Measurements from ENCODE around the gene C17orf114.

The C17orf114 gene

DNA sequence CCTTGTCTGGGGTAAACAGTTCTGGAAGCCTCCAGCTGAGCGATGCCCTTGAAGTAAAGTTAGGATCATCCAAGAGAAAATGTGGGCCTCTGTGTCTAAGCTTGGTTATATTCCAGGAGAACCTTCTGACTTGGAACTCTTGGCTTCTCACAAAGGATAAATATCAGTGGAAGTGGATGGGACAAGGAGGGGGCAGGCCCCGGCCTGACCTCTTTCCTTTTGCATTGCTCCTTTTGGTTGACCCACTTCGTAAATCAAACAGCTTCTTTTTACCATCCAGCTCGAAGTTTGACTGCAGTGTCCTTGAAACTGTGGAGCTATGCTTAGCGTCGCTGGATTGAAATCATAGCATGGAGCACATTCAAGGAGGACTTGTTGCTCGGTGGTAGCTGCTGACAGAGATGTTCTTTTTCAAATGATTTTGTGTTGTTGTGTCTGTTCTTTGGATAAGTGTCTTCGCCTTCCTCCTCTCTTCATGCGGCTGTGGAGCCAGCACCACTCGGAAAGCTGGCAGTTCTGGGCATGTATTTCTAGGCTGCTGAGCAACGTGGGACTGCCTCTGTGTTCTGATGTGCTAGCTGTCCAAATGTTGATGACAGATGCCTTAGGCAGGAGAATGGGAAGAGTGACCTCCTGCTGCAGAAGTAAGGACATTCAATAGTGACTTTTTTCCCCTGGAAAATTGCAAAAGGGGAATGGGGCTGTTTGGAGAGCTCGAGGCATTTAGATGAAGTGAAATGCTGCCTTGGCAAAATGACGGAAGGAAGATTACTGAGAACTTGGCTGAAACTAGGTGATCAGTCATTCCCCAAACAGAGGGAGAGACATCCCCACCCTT, 35.6 kb upstream of the C17orf114 start:
- Histone ChIP-seq H3K9me3 (no peaks in the 10 kb centered on the region), H3K4me1 (peaks cover 30% of the 10 kb centered on the region), H3K4me3 (no peak overlapping the region), H3K27ac (peak overlapping the region; percentile 18), H3K36me3 (ENCODE audit: insufficient read depth in 1 of 2, low read depth in 1 of 2) (no peaks in the 10 kb centered on the region), H3K27me3 (ENCODE audit: insufficient read depth in 3 of 3, low read length in 2 of 3) (no peaks in the 10 kb centered on the region)
- DNase-seq, result no peak
- 43 to 56% (median 45%) methylated on average over 13 of the region's 13 CpGs for WGBS, 3 donors
- no peak for ATAC-seq
- intact Hi-C loops (cut with DNase I), result loop anchor here (5.0 to 10.0 kb wide), 2 partner anchors 40 to 47 kb away; partner anchors contain the start of gene PSMB6 (in 1 of the 2)
- TF ChIP-seq, protein P1, sequence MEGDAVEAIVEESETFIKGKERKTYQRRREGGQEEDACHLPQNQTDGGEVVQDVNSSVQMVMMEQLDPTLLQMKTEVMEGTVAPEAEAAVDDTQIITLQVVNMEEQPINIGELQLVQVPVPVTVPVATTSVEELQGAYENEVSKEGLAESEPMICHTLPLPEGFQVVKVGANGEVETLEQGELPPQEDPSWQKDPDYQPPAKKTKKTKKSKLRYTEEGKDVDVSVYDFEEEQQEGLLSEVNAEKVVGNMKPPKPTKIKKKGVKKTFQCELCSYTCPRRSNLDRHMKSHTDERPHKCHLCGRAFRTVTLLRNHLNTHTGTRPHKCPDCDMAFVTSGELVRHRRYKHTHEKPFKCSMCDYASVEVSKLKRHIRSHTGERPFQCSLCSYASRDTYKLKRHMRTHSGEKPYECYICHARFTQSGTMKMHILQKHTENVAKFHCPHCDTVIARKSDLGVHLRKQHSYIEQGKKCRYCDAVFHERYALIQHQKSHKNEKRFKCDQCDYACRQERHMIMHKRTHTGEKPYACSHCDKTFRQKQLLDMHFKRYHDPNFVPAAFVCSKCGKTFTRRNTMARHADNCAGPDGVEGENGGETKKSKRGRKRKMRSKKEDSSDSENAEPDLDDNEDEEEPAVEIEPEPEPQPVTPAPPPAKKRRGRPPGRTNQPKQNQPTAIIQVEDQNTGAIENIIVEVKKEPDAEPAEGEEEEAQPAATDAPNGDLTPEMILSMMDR (IDR thresholded peaks at IDR 0.05), result no peak

DNA sequence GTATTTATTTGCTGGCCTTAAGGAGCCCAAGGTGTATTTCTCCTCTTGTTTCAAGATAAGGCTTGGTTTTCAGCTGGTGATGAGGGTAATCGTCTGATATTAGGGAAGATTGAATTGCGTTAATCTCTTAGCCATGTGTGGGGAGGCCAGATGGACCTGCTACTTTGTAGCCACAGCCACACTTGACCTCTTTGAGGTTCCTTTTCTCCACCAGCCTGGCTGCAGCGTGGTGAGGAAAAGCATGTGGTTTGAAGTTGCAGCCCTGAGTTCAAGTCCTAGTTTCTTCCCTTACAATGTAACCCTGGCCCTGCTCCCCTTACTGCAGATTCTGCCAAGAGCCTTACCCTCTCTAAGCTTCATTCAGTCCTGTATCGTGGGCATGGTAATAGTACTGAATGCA, 34.1 kb upstream of the C17orf114 start:
- intact Hi-C loops (cut with DNase I), result loop anchor here (5.0 to 10.0 kb wide), 2 partner anchors 39 to 49 kb away; partner anchors contain the start of gene PSMB6 (in 1 of the 2)
- WGBS, 3 donors, result 52 to 83% (median 60%) methylated on average over 4 of the region's 4 CpGs
- peaks cover 30% of the 10 kb centered on the region for H3K4me1 ChIP-seq

DNA sequence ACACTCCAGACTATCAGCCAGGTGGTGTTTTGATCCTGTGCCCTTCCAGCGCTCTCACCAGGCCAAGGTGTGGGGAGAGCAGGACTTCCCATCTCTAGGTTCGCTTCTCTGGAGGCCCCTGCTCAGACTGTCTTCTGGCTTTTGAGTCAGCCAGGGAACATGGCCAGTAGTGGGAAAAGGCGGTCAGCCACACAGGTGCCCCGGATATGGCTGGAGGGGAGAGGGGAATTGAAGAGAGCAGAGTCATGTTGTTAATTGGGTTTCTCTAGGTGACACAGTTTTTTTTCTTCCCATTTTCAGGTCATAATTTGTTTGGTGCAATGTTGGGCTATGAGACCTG, 32.5 kb upstream of the C17orf114 start:
- ATAC-seq (no peak), DNase-seq (no peak)
- Histone ChIP-seq H3K27me3 (ENCODE audit: insufficient read depth in 3 of 3, low read length in 2 of 3) (no peaks in the 10 kb centered on the region), H3K36me3 (ENCODE audit: insufficient read depth in 1 of 2, low read depth in 1 of 2) (no peaks in the 10 kb centered on the region), H3K9me3 (no peaks in the 10 kb centered on the region), H3K4me3 (peak overlapping the region; percentile 98), H3K27ac (peak overlapping the region; percentile 94), H3K4me1 (peaks cover 30% of the 10 kb centered on the region)
- WGBS, 3 donors, result 63 to 74% (median 70%) methylated on average over 4 of the region's 4 CpGs
- TF ChIP-seq, protein P1 (IDR thresholded peaks at IDR 0.05), result no peak
- intact Hi-C loops (cut with DNase I), result loop anchor here (5.0 to 10.0 kb wide), 2 partner anchors 37 to 50 kb away; partner anchors contain the start of gene PSMB6 (in 1 of the 2)

More for the DNA sequence above, 34.1 kb upstream of the C17orf114 start:
- no peak overlapping the region for H3K4me3 ChIP-seq
- H3K27ac ChIP-seq, result no peak overlapping the region
- H3K36me3 ChIP-seq (ENCODE audit: insufficient read depth in 1 of 2, low read depth in 1 of 2), result no peaks in the 10 kb centered on the region
- TF ChIP-seq, protein P1 (IDR thresholded peaks at IDR 0.05), result no peak
- no peaks in the 10 kb centered on the region for H3K9me3 ChIP-seq
- no peak for DNase-seq
- H3K27me3 ChIP-seq (ENCODE audit: insufficient read depth in 3 of 3, low read length in 2 of 3), result no peaks in the 10 kb centered on the region
- ATAC-seq, result no peak

DNA sequence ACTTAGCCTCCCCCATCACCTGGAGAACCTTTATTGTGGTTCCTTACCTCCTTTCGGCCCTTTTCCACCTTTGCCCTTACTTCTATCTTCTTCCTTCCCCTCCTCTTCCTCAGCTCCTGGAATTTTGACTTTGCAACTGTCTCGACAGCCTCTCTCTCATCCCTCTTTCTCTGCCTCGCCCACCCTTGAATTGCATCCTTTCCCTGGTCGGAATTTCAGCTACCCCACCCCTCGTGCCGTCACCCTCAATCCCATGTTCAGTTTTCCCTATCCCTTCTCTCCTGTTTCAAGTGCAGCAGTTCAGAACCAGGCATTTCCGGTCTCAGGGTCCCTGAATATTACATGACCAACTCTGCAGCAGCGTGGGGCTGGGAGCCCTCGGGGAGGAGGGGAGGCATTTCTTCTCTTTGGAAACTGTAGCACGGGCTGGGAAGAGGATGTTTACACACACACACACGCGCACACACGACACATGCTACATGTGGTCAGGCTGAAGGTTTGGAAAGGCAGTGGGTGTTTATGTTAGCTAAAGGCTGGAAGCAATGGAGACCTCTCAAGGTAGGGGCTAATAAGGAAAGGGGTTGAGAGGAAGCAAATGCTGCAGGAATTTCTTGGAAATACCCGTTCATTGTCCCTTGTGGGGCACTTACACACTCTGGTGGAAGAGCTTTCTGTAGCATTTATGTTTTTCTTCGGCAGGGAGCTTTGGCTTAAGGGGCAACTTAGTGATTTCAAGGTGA, 32.0 kb upstream of the C17orf114 start:
- Histone ChIP-seq H3K27me3 (ENCODE audit: insufficient read depth in 3 of 3, low read length in 2 of 3) (no peaks in the 10 kb centered on the region), H3K4me1 (peaks cover 26% of the 10 kb centered on the region), H3K9me3 (no peaks in the 10 kb centered on the region), H3K36me3 (ENCODE audit: insufficient read depth in 1 of 2, low read depth in 1 of 2) (no peaks in the 10 kb centered on the region), H3K4me3 (peak overlapping the region; percentile 98), H3K27ac (peak overlapping the region; percentile 94)
- 11 to 15% (median 11%) methylated on average over 15 of the region's 15 CpGs for WGBS, 3 donors
- DNase-seq, result no peak
- intact Hi-C loops (cut with DNase I), result loop anchor here (10.0 kb wide), 1 partner anchor 51 kb away; no protein-coding TSS in a partner anchor
- no peak for ATAC-seq
- TF ChIP-seq, protein P1 (IDR thresholded peaks at IDR 0.05), result no peak

Measured in psoas muscle (tissue), 7 donors.